ENCODE results near the gene LIX1.
"Not testable (repeated sequence)": the region's sequence is repeated elsewhere in the genome, so short reads cannot be mapped to it uniquely, and the experiment has no call there.

Gene LIX1

GRCh38 chr5:97087138-97087537, 55.3 kb downstream of the LIX1 start:
- no peaks in the 10 kb centered on the region for H3K36me3 ChIP-seq (ENCODE audit: control insufficient read depth, low read length)
- no peaks in the 10 kb centered on the region for H3K9me2 ChIP-seq (replicated peaks; ENCODE audit: control insufficient read depth, low read length)
- no peaks in the 10 kb centered on the region for H3K79me2 ChIP-seq (ENCODE audit: control insufficient read depth, low read length)
- no peaks in the 10 kb centered on the region for H3K9me3 ChIP-seq (ENCODE audit: control insufficient read depth, insufficient read depth, low read length)
- no peak for TF ChIP-seq CTCF (IDR thresholded peaks at IDR 0.05; ENCODE audit: low read depth, low read length, poor library complexity, severe bottlenecking)
- no peak for TF ChIP-seq EZH2phosphoT487 (IDR thresholded peaks at IDR 0.05; ENCODE audit: borderline replicate concordance, low read length)
- H4K20me1 ChIP-seq (ENCODE audit: control insufficient read depth, insufficient read depth, low read depth, low read length): no peaks in the 10 kb centered on the region
- no peak overlapping the region for H3K27ac ChIP-seq (ENCODE audit: low read depth, low read length)
- no peak overlapping the region for H3K4me3 ChIP-seq (ENCODE audit: low read length)
- no peaks in the 10 kb centered on the region for H3K4me1 ChIP-seq (ENCODE audit: control insufficient read depth, low read length)
- no peak overlapping the region for H3K4me2 ChIP-seq (ENCODE audit: low read length)
- H3F3A ChIP-seq (ENCODE audit: control insufficient read depth, insufficient read depth): no peaks in the 10 kb centered on the region
- peaks cover 4% of the 10 kb centered on the region; the same call in 1 of the 2 replicates for H3K27me3 ChIP-seq (ENCODE audit: control insufficient read depth, low read length)

- Histone ChIP-seq H3K79me2 (ENCODE audit: control insufficient read depth, low read length) (no peaks in the 10 kb centered on the region), H3K27ac (ENCODE audit: low read depth, low read length) (no peak overlapping the region), H4K20me1 (ENCODE audit: control insufficient read depth, insufficient read depth, low read depth, low read length) (no peaks in the 10 kb centered on the region), H3K9me3 (ENCODE audit: control insufficient read depth, insufficient read depth, low read length) (no peaks in the 10 kb centered on the region), H3K4me2 (ENCODE audit: low read length) (no peak overlapping the region), H3K27me3 (ENCODE audit: control insufficient read depth, low read length) (peaks cover 3% of the 10 kb centered on the region; the same call in 1 of the 2 replicates), H3K9me2 (replicated peaks; ENCODE audit: control insufficient read depth, low read length) (no peaks in the 10 kb centered on the region), H3F3A (ENCODE audit: control insufficient read depth, insufficient read depth) (no peaks in the 10 kb centered on the region), H3K4me3 (ENCODE audit: low read length) (no peak overlapping the region), H3K36me3 (ENCODE audit: control insufficient read depth, low read length) (no peaks in the 10 kb centered on the region), H3K4me1 (ENCODE audit: control insufficient read depth, low read length) (no peaks in the 10 kb centered on the region)
- TF ChIP-seq EZH2phosphoT487 (IDR thresholded peaks at IDR 0.05; ENCODE audit: borderline replicate concordance, low read length) (no peak), CTCF (IDR thresholded peaks at IDR 0.05; ENCODE audit: low read depth, low read length, poor library complexity, severe bottlenecking) (no peak)
Measured at GRCh38 chr5:97085459-97086181, 56.8 kb downstream of the LIX1 start.

GRCh38 chr5:97084782-97085458, 57.5 kb downstream of the LIX1 start:
- H3K4me3 ChIP-seq (ENCODE audit: low read length); H3K79me2 ChIP-seq (ENCODE audit: control insufficient read depth, low read length); H3F3A ChIP-seq (ENCODE audit: control insufficient read depth, insufficient read depth); H4K20me1 ChIP-seq (ENCODE audit: control insufficient read depth, insufficient read depth, low read depth, low read length); H3K27ac ChIP-seq (ENCODE audit: low read depth, low read length); H3K4me1 ChIP-seq (ENCODE audit: control insufficient read depth, low read length); H3K4me2 ChIP-seq (ENCODE audit: low read length); H3K27me3 ChIP-seq (ENCODE audit: control insufficient read depth, low read length); H3K9me2 ChIP-seq (replicated peaks; ENCODE audit: control insufficient read depth, low read length); H3K36me3 ChIP-seq (ENCODE audit: control insufficient read depth, low read length); H3K9me3 ChIP-seq (ENCODE audit: control insufficient read depth, insufficient read depth, low read length): not testable (repeated sequence)
